ENCODE data around the gene C18orf63.
"Not testable (repeated sequence)": the region's sequence is repeated elsewhere in the genome, so short reads cannot be mapped to it uniquely, and the experiment has no call there.

Gene C18orf63

DNA sequence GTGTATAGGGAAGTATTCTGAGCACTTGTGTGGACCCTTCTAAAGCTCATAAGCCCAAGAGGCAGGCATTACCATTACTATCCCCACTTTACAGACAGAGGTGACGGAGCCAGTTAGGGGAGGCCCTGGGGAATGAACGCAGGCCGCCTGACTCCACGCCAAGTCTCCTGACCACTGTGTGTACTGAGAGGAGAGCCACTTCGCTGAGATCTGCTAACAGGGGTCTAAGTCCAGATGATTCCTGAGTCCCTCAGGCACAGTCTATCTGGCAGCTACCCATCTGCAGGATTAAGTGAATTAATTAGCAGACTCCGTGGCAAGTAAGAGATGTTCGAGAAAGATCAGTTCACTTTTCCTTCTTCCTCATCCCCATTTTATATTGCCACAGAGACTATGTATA is 37.6 kb upstream of the C18orf63 start:
- H3K4me2 ChIP-seq: no peak overlapping the region

GRCh38 chr18:74278983-74279382 is 36.7 kb upstream of the C18orf63 start:
- Histone ChIP-seq H3K36me3 (peaks cover 23% of the 10 kb centered on the region), H3K4me1 (peaks cover 24% of the 10 kb centered on the region), H3K27me3 (no peaks in the 10 kb centered on the region), H3K27ac (no peak overlapping the region), H3K9me3 (no peaks in the 10 kb centered on the region), H3K4me2 (no peak overlapping the region), H3K4me3 (no peak overlapping the region), H3K9ac (no peak overlapping the region), H4K20me1 (0 out of 2 replicates have a peak, but pooled peaks cover 11% of the 10 kb centered on the region)
- no peak for TF ChIP-seq Cebpa-rat (IDR thresholded peaks at IDR 0.05)

More for the DNA sequence above, 37.6 kb upstream of the C18orf63 start:
- H3K4me1 ChIP-seq: peaks cover 21% of the 10 kb centered on the region
- H3K4me3 ChIP-seq: no peak overlapping the region
- no peak for TF ChIP-seq Cebpa-rat (IDR thresholded peaks at IDR 0.05)
- 0 out of 2 replicates have a peak, but pooled peaks cover 17% of the 10 kb centered on the region for H4K20me1 ChIP-seq
- no peaks in the 10 kb centered on the region for H3K27me3 ChIP-seq
- no peak overlapping the region for H3K9ac ChIP-seq
- no peak overlapping the region for H3K27ac ChIP-seq
- H3K36me3 ChIP-seq: peaks cover 23% of the 10 kb centered on the region
- H3K9me3 ChIP-seq: no peaks in the 10 kb centered on the region

DNA sequence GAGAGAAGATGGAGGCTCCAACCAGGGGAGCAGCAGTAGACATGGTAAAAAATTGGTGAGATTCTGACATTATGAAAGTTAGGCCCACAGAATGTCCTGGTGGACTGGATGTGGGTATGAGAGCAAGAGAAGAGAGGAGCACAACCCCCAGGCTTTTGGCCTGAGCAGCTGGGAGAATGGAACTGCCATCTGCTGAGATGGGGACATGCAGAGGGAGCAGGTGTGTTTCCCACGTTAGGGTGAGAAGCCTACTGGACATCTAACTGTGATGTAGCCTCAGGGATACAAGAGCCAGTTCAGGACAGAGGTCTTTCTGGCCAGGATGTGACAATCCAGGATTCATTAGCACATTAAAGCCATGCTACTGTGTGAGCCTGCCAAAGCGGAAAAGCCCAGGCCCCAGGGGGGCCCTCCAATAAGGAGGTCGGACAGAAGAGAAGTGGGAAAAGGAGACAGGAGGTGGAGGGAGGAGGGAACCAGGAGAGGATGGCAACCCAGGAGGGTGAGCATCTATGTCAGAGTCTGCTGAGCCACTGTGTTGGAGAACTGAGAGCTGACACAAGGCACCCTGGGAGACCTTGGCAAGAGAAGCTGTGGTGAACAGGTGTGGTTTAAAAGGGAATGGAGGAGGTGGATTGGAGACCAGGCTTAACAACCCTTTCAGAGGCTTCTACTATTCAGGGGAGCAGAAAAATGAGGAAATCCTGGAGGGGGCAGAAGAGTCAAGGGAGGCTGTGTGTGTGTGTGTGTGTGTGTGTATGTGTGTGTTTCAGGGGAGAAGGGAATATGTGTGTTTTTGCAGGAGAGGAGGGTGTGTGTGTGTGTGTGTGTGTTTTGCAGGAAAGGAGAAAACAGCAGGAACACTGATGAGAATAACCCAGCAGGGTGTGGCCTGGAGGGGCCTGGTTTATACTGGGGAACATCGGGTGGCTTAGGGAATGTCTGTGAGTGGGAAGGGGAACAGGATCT is 34.3 kb upstream of the C18orf63 start:
- peak overlapping the region; percentile 63; the same call in 1 of the 2 replicates for H3K9ac ChIP-seq
- no peaks in the 10 kb centered on the region for H3K27me3 ChIP-seq
- peaks cover 15% of the 10 kb centered on the region for H3K36me3 ChIP-seq
- H4K20me1 ChIP-seq: 0 out of 2 replicates have a peak, but pooled peaks cover 11% of the 10 kb centered on the region
- H3K4me2 ChIP-seq: peak overlapping the region; percentile 89
- H3K4me3 ChIP-seq: no peak overlapping the region
- H3K27ac ChIP-seq: peak overlapping the region; percentile 72
- no peaks in the 10 kb centered on the region for H3K9me3 ChIP-seq
- peaks cover 24% of the 10 kb centered on the region for H3K4me1 ChIP-seq
- no peak for TF ChIP-seq Cebpa-rat (IDR thresholded peaks at IDR 0.05)

GRCh38 chr18:74281980-74282754 is 33.5 kb upstream of the C18orf63 start:
- Histone ChIP-seq H3K4me3 (no peak overlapping the region), H3K27me3 (no peaks in the 10 kb centered on the region), H3K4me1 (peaks cover 29% of the 10 kb centered on the region), H3K9me3 (no peaks in the 10 kb centered on the region), H3K4me2 (peak overlapping the region; percentile 89), H4K20me1 (0 out of 2 replicates have a peak, but pooled peaks cover 10% of the 10 kb centered on the region), H3K36me3 (peaks cover 13% of the 10 kb centered on the region), H3K9ac (peak overlapping the region; percentile 63), H3K27ac (peak overlapping the region; percentile 72)
- TF ChIP-seq Cebpa-rat (IDR thresholded peaks at IDR 0.05): no peak

- Histone ChIP-seq H3K9ac (peak overlapping the region; percentile 63), H4K20me1 (0 out of 2 replicates have a peak, but pooled peaks cover 2% of the 10 kb centered on the region), H3K4me1 (peaks cover 33% of the 10 kb centered on the region), H3K4me2 (peak overlapping the region; percentile 89), H3K36me3 (peaks cover 6% of the 10 kb centered on the region), H3K4me3 (no peak overlapping the region), H3K9me3 (no peaks in the 10 kb centered on the region), H3K27ac (peak overlapping the region; percentile 72), H3K27me3 (no peaks in the 10 kb centered on the region)
- TF ChIP-seq Cebpa-rat (IDR thresholded peaks at IDR 0.05): no peak
Measured at GRCh38 chr18:74282755-74283554, 32.7 kb upstream of the C18orf63 start.

DNA sequence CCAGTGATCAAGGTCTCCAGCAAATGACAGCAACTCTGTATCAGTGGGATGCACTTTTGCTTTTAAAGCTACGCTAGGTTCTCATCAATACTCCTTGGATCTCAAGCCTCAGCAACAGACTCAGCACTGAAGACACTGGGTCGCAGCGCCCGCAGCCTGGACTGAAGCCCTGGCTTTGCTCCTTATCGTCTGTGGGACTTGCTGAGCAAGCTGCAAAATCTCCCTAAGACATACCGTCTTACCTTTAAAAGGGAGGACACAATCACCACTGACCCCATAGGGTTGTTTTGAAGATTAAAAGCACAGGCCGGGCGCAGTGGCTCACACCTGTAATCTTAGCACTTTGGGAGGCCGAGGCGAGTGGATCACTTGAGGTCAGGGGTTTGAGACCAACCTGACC is 32.0 kb upstream of the C18orf63 start:
- peaks cover 33% of the 10 kb centered on the region for H3K4me1 ChIP-seq
- no peak for TF ChIP-seq Cebpa-rat (IDR thresholded peaks at IDR 0.05)
- H3K36me3 ChIP-seq: 0 out of 2 replicates have a peak, but pooled peaks cover 4% of the 10 kb centered on the region
- no peak overlapping the region for H3K4me2 ChIP-seq
- H3K27ac ChIP-seq: no peak overlapping the region
- H3K27me3 ChIP-seq: no peaks in the 10 kb centered on the region
- H3K9ac ChIP-seq: no peak overlapping the region
- H4K20me1 ChIP-seq: no peaks in the 10 kb centered on the region
- H3K9me3 ChIP-seq: no peaks in the 10 kb centered on the region
- H3K4me3 ChIP-seq: no peak overlapping the region

DNA sequence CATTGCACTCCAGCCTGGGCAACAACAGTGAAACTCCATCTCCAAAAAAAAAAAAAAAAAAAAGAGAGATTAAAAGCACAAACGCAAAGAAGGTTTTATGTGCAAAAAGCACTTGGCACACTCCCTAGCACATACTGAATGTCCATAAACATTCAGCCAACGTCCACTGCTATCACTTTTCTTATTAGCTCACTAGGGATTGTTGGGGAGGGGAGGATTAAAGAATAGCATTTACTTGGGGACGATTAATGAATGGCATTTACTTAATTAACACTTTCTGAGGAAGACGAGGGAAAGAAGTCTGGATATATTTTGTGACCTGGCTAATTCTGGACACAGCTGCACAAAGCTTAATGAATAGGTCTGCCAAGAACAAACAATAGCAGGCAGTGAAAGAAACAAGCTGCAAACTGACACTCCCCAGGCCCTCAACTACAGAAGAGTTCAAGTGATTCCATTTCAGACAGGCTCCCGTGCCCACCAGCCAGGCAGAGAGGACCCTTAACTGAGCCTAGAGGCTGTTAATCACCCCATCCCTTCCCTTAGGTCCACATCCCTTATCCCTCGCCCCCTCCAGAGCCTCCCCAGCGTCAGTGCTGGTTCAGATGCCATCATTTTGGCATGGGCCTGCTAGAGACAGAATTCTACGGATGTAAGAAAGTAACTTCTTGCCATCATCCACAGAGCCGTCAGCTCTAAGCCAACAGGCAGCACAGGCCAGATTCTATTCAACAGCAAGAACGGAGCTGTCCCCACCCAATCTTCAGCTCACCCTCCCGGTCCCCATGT is 31.3 kb upstream of the C18orf63 start:
- Histone ChIP-seq H3K36me3 (0 out of 2 replicates have a peak, but pooled peaks cover 4% of the 10 kb centered on the region), H3K4me1 (peaks cover 33% of the 10 kb centered on the region), H3K4me2 (no peak overlapping the region), H3K27ac (no peak overlapping the region), H3K27me3 (no peaks in the 10 kb centered on the region), H3K4me3 (no peak overlapping the region), H4K20me1 (no peaks in the 10 kb centered on the region), H3K9ac (no peak overlapping the region), H3K9me3 (no peaks in the 10 kb centered on the region)
- TF ChIP-seq Cebpa-rat (IDR thresholded peaks at IDR 0.05): no peak

- no peak for TF ChIP-seq Cebpa-rat (IDR thresholded peaks at IDR 0.05)
- Histone ChIP-seq H4K20me1 (no peaks in the 10 kb centered on the region), H3K36me3 (0 out of 2 replicates have a peak, but pooled peaks cover 4% of the 10 kb centered on the region), H3K4me3 (no peak overlapping the region), H3K9me3 (no peaks in the 10 kb centered on the region), H3K9ac (no peak overlapping the region), H3K27me3 (no peaks in the 10 kb centered on the region), H3K27ac (no peak overlapping the region), H3K4me2 (no peak overlapping the region), H3K4me1 (peaks cover 34% of the 10 kb centered on the region)
Measured at GRCh38 chr18:74284980-74285355, 30.7 kb upstream of the C18orf63 start.

DNA sequence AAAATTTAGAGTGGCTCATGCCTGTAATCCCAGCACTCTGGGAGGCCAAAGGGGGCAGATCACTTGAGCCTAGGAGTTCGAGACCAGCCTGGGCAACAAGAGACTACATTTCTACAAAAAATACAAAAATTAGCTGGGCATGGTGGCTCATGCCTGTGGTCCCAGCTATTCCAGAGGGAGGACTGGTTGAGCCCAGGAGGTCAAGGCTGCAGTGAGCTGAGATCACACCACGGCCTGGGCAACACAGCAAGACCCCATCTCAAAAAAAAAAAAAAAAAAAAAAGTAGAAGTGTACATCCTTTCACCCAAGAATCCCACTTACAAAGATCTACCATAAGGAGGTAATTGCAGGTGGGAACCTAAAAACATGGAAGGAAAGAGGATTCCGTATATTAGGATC is 30.1 kb upstream of the C18orf63 start:
- H4K20me1 ChIP-seq, H3K4me2 ChIP-seq, H3K9me3 ChIP-seq, H3K9ac ChIP-seq, H3K4me3 ChIP-seq, H3K36me3 ChIP-seq, H3K27me3 ChIP-seq, H3K27ac ChIP-seq: not testable (repeated sequence)
- peaks cover 40% of the 10 kb centered on the region for H3K4me1 ChIP-seq
